Occipital lobe (tissue), 2 donors: Measurements from ENCODE around the gene ABCG8. TPM values are rescaled to one million over a fixed set of nuclear protein-coding genes. Genes with fewer than 3 reads are reported as not detected.
A peak's percentile ranks its signal among the peaks of the same experiment; 100 is the strongest.

Source experiments
- DNase-seq: peaks from one replicate; lab custom pipeline; 2025; lab: John Stamatoyannopoulos, UW
- total RNA-seq: library from RNA; depleted of rRNA; stranded (reverse); fragments of >200 nt; gene quantifications from one replicate; pipeline ENCODE4 v1.2.3, GENCODE V29; 2014

Gene ABCG8
- total RNA-seq, 1 donor from 2014 or later = 0.31 TPM

GRCh38 chr2:43872151-43872550, 33.4 kb downstream of the ABCG8 start:
- DNase-seq = no peak

- DNase-seq = no peak
Observed at GRCh38 chr2:43874776-43875451, 36.1 kb downstream of the ABCG8 start.

- peak; percentile 58 for DNase-seq
Observed at GRCh38 chr2:43877782-43878464, 39.2 kb downstream of the ABCG8 start.

- no peak for DNase-seq
Observed at GRCh38 chr2:43879261-43879660, 40.5 kb downstream of the ABCG8 start.

GRCh38 chr2:43880471-43880870, 41.7 kb downstream of the ABCG8 start:
- DNase-seq = no peak

GRCh38 chr2:43880952-43881351, 42.2 kb downstream of the ABCG8 start:
- DNase-seq = no peak

GRCh38 chr2:43882312-43882711, 43.5 kb downstream of the ABCG8 start:
- DNase-seq = no peak

GRCh38 chr2:43884689-43885088, 45.9 kb downstream of the ABCG8 start:
- no peak for DNase-seq

GRCh38 chr2:43885132-43885632, 46.4 kb downstream of the ABCG8 start:
- no peak for DNase-seq

GRCh38 chr2:43887176-43887575, 48.4 kb downstream of the ABCG8 start:
- DNase-seq = no peak

- DNase-seq = no peak
Observed at GRCh38 chr2:43889416-43889815, 50.6 kb downstream of the ABCG8 start.

- no peak for DNase-seq
Observed at GRCh38 chr2:43890855-43891254, 52.1 kb downstream of the ABCG8 start.

- no peak for DNase-seq
Observed at GRCh38 chr2:43894743-43895142, 56.0 kb downstream of the ABCG8 start.

GRCh38 chr2:43896906-43897305, 58.1 kb downstream of the ABCG8 start:
- DNase-seq = no peak

- no peak for DNase-seq
Observed at GRCh38 chr2:43897492-43897891, 58.7 kb downstream of the ABCG8 start.

GRCh38 chr2:43898134-43898837, 59.5 kb downstream of the ABCG8 start:
- DNase-seq = no peak

- DNase-seq = no peak
Observed at GRCh38 chr2:43898838-43899346, 60.1 kb downstream of the ABCG8 start.

GRCh38 chr2:43899589-43899988, 60.8 kb downstream of the ABCG8 start:
- no peak for DNase-seq

- DNase-seq = no peak
Observed at GRCh38 chr2:43905371-43905803, 66.6 kb downstream of the ABCG8 start.

- DNase-seq = no peak
Observed at GRCh38 chr2:43905871-43906270, 67.1 kb downstream of the ABCG8 start.

GRCh38 chr2:43906448-43907109, 67.8 kb downstream of the ABCG8 start:
- DNase-seq = no peak
